Activated CD4-positive, alpha-beta T cell treated with anti-CD3 and anti-CD28 coated beads, Interleukin-2, amount 10 ng/mL, durations not matched to agents 7 days and 5 days (primary cell): Measurements from ENCODE around the gene YY1. TPM values are rescaled to one million over a fixed set of nuclear protein-coding genes. Genes with fewer than 3 reads are reported as not detected.
A peak's percentile ranks its signal among the peaks of the same experiment; 100 is the strongest.

Experiments used
- CTCF ChIA-PET: fragments of 350-600 bp; sonication (Branson Sonifier 250); formaldehyde crosslinking; loops from one replicate; lab custom pipeline; 2021; ENCODE audit warnings: antibody characterized with exemption; lab: Charles Lee
- POLR2A ChIA-PET: fragments of 350-600 bp; sonication (Branson Sonifier 250); formaldehyde crosslinking; loops from one replicate; lab custom pipeline; 2021; ENCODE audit warnings: antibody characterized with exemption; lab: Charles Lee
- DNase-seq: peaks from one replicate; pipeline ENCODE4 v3.0.0-alpha.2; 2020
- H3K27ac Mint-ChIP-seq: one replicate; pipeline ENCODE4 v1.8.0; 2021; ENCODE audit warnings: mild to moderate bottlenecking, moderate library complexity, mixed read lengths
- H3K27me3 Mint-ChIP-seq: one replicate; pipeline ENCODE4 v1.8.0; 2021; ENCODE audit warnings: mixed read lengths
- H3K36me3 Mint-ChIP-seq: one replicate; pipeline ENCODE4 v1.8.0; 2021; ENCODE audit warnings: low read depth, mixed read lengths
- H3K4me1 Mint-ChIP-seq: one replicate; pipeline ENCODE4 v1.8.0; 2021; ENCODE audit warnings: mixed read lengths
- H3K4me3 Mint-ChIP-seq: one replicate; pipeline ENCODE4 v1.8.0; 2021; ENCODE audit warnings: mild to moderate bottlenecking, moderate library complexity, mixed read lengths
- H3K9me3 Mint-ChIP-seq: one replicate; pipeline ENCODE4 v1.8.0; 2021; ENCODE audit warnings: mixed read lengths
- total RNA-seq, 2 experiments: library from RNA; stranded (reverse); gene quantifications; one replicate each; pipeline ENCODE4 v1.2.3, GENCODE V29; 2021

The YY1 gene
- total RNA-seq, 2 experiments from 2014 or later = 95.0 to 107 TPM

DNA sequence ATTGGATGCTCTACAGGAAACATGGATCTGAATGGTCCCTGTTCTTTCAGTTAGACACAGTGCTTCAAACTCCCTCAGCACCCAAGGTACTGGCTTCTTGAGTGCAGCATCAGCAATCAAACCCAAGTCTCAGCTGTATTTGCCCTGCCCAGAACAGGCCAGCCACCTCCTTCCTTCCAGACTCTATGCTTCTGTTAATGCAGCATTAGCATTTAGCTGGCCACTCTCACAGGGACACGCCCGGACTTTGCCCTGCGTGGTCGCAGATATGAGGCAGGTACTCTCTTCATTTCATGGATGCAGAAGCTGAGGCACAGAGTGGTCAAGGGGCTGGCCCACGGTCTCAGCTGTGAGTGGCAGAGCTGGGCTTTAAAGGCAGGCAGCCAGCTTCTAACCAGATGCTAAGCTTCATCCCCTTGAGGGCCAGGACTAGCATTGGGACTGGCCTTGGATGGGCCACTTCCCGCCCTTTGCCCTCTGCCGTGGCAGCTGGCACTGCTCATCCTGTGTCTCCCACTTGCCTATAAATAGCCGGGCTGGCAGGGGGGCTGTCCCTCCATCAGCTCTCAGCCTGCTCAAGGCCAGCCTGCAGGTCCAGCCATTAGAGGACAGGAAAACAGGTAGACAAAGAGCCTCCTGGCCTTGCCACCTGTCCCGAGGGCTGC lies 82.7 kb downstream of the YY1 start:
- CTCF ChIA-PET = interaction anchor here (0.6 kb wide), 1 partner anchor 8 kb away, joined by 3 read pairs; no protein-coding TSS in a partner anchor
- Mint-ChIP-seq H3K36me3 (no peaks in the 10 kb centered on the region), H3K9me3 (no peaks in the 10 kb centered on the region), H3K4me1 (peaks cover 4% of the 10 kb centered on the region), H3K4me3 (no peak overlapping the region), H3K27me3 (no peaks in the 10 kb centered on the region), H3K27ac (no peak overlapping the region)
- DNase-seq = no peak
- POLR2A ChIA-PET = no interaction called here

DNA sequence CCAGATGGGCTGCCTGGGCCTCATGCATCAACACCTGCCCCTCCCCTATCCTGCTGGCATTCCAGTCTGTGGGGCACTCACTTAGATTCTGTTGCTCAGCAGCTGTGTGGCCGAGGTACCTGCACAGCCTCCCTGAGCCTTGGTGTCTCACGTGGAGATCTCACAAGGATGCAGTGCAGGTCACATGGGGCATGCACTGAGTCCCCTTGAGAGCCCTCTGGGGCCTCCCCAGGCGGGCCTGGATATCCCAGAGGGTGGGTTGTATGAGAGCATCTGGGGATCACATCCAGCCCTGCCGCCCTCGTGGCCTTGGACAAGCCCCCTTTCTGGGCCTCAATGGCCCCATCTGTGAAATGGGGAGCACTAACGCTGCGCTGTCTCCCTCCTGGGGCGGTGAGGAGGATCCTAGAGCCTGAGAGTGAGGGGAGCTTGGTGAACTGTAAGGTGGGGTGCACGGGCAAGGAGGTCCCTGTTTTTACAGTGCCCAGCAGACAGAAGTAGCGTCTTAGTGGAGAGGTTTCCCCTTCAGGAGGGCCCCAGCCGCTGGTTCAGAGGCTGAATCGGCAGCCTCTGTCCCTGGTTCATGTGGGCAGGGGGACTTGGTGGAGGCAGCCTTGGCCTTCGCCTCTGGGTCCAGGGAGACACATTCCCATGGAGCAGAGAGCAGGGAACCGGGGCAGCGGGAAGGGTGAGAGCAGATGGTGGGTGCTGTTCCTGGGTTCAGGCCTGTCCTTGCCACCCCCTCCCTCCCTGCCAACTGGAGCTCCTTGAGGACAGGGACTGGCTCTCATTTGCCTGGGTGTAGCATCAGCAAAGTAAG lies 83.4 kb downstream of the YY1 start:
- no peak for DNase-seq
- no peak overlapping the region for H3K27ac Mint-ChIP-seq
- no peak overlapping the region for H3K4me3 Mint-ChIP-seq
- ChIA-PET POLR2A (no interaction called here), CTCF (interaction anchor here (0.7 to 1.2 kb wide), 2 partner anchors 38 to 39 kb away, joined by 3 read pairs; no protein-coding TSS in a partner anchor)
- H3K27me3 Mint-ChIP-seq = no peaks in the 10 kb centered on the region
- H3K4me1 Mint-ChIP-seq = peaks cover 4% of the 10 kb centered on the region
- no peaks in the 10 kb centered on the region for H3K36me3 Mint-ChIP-seq
- no peaks in the 10 kb centered on the region for H3K9me3 Mint-ChIP-seq

DNA sequence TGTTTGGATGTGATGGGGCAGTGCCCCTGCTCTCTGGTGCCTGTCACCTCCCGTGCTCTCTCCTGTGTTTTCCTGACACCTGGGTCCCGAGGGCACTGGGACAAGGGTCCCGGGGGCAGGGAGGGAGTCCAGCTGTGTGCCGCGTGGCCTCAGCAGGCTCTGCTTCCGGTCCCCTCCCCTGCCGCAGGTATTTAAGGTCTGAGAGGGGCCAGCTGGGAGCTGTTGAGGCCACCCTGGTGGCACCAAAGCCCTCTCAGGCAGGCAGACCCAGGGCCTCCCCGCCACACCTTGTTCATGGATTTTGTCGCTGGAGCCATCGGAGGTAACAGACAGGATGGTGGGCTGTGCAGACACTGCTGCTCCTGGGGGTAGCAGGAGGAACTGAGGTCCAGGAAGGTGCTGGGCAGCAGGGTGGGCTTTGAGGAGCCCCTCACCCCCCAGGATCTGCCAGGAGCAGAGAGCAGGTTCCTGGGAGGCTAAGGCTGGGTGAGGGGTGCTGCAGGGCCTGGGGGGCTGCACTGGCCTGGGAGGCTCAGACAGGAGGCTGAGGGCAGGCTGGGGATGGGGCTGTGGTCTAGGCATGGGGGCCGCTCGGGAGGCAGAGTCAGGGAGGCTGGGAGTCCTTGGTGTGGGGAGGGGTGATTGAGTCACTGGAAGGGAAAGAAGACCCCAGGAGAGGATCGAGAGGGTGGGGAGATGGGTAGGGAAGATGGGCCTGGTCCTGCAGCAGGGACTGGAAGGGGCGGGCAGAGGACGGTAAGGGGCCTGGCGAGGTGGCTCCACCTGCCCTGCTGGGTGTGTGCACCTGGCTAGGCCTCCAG lies 84.4 kb downstream of the YY1 start, which contains the start of gene SLC25A47:
Gene SLC25A47, plus strand, starts transcription at position 219 of the 821 bp plus-strand sequence. Its CDS starts 76 bp downstream, at position 295.
- Mint-ChIP-seq H3K27me3 (no peaks in the 10 kb centered on the region), H3K4me3 (no peak within 1 kb of the TSS), H3K27ac (peak within 1 kb of the TSS; percentile 25), H3K4me1 (no peaks in the 10 kb centered on the region), H3K36me3 (no peaks in the 10 kb centered on the region), H3K9me3 (no peaks in the 10 kb centered on the region)
- no peak for DNase-seq
- ChIA-PET CTCF (interaction anchor here (0.6 to 1.2 kb wide), 4 partner anchors 9 to 54 kb away, joined by 3 to 4 read pairs (median 3); no protein-coding TSS in a partner anchor), POLR2A (no interaction called here)

DNA sequence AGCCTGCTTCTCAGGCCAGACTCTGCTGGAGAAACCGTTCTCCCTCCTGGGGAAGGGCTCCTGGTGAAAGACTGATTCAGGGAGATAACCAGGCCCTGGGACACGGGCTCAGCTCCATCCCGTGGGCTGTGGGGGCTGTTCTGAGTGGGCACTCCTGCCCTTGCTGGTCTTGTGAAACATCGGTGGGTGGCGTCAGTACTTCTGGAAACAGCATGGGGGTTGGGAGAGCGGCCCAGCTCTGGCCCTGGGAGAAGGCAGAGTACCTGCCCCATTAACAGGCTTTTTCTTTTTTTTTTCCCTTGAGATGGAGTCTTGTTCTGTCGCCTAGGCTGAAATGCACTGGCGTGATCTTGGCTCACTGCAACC lies 85.0 kb downstream of the YY1 start:
- peak overlapping the region; percentile 25 for H3K27ac Mint-ChIP-seq
- no peaks in the 10 kb centered on the region for H3K4me1 Mint-ChIP-seq
- CTCF ChIA-PET = interaction anchor here (0.6 to 1.3 kb wide), 3 partner anchors 8 to 54 kb away, joined by 3 to 4 read pairs (median 3); no protein-coding TSS in a partner anchor
- no peaks in the 10 kb centered on the region for H3K27me3 Mint-ChIP-seq
- no peaks in the 10 kb centered on the region for H3K36me3 Mint-ChIP-seq
- H3K9me3 Mint-ChIP-seq = no peaks in the 10 kb centered on the region
- no peak overlapping the region for H3K4me3 Mint-ChIP-seq
- POLR2A ChIA-PET = no interaction called here
- DNase-seq = no peak

DNA sequence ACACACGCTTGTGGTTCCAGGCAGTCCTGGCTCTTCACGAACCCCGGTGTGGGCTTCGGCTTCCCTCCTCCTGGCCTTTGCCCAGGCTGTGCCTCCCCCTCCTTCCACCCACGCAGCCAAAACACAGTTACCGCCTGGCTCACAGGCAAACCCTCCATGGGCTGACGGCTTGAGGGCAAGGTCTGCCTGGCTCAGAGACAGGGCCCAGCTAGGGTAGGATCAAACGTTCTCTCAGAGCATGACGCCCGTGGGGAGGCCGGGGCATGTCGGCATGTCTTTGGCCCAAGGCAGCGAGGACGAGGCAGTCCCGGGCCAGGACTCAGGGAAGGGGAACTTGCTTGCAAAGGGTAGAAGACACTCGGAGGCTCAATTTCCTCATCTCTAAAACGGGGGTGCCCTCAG lies 86.3 kb downstream of the YY1 start:
- CTCF ChIA-PET = interaction anchor here (1.3 kb wide), 1 partner anchor 11 kb away, joined by 3 read pairs; no protein-coding TSS in a partner anchor
- POLR2A ChIA-PET = no interaction called here
- Mint-ChIP-seq H3K4me1 (no peaks in the 10 kb centered on the region), H3K27me3 (no peaks in the 10 kb centered on the region), H3K9me3 (no peaks in the 10 kb centered on the region), H3K36me3 (no peaks in the 10 kb centered on the region), H3K27ac (no peak overlapping the region), H3K4me3 (no peak overlapping the region)
- no peak for DNase-seq

DNA sequence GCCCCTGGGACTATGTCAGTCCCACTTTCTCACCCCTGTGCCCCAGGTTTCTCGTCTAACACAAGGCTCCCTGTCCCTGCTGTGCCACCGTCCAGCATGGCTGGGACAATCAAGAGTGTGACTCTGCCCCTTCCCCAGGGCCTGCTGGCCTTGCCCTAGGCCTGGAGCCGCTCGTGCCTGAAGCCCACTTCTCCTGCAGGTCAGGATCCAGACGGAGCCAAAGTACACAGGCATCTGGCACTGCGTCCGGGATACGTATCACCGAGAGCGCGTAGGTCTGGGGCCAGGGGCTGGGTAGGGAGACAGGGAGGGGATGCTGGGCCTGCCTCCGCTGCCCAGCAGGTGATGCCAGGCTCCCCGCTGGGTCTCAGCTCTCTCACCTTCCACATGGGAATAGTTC lies 87.0 kb downstream of the YY1 start:
- Mint-ChIP-seq H3K9me3 (no peaks in the 10 kb centered on the region), H3K4me1 (no peaks in the 10 kb centered on the region), H3K36me3 (no peaks in the 10 kb centered on the region), H3K4me3 (no peak overlapping the region), H3K27ac (no peak overlapping the region), H3K27me3 (no peaks in the 10 kb centered on the region)
- POLR2A ChIA-PET = no interaction called here
- no peak for DNase-seq
- CTCF ChIA-PET = no interaction called here

DNA sequence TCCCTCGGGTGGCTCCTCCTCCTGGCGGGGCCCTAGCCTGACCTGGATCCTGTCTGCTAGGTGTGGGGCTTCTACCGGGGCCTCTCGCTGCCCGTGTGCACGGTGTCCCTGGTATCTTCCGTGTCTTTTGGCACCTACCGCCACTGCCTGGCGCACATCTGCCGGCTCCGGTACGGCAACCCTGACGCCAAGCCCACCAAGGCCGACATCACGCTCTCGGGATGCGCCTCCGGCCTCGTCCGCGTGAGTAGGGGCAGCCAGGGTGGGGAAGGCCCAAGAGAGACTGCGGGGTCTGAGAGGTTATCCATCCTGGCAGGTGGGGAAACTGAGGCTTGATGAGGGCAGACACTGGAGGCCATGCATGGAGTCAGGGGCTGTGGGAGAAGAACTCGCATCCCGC lies 88.2 kb downstream of the YY1 start:
- Mint-ChIP-seq H3K27me3 (no peaks in the 10 kb centered on the region), H3K36me3 (no peaks in the 10 kb centered on the region), H3K4me1 (no peaks in the 10 kb centered on the region), H3K9me3 (no peaks in the 10 kb centered on the region), H3K4me3 (no peak overlapping the region), H3K27ac (no peak overlapping the region)
- POLR2A ChIA-PET = no interaction called here
- DNase-seq = no peak
- CTCF ChIA-PET = no interaction called here

DNA sequence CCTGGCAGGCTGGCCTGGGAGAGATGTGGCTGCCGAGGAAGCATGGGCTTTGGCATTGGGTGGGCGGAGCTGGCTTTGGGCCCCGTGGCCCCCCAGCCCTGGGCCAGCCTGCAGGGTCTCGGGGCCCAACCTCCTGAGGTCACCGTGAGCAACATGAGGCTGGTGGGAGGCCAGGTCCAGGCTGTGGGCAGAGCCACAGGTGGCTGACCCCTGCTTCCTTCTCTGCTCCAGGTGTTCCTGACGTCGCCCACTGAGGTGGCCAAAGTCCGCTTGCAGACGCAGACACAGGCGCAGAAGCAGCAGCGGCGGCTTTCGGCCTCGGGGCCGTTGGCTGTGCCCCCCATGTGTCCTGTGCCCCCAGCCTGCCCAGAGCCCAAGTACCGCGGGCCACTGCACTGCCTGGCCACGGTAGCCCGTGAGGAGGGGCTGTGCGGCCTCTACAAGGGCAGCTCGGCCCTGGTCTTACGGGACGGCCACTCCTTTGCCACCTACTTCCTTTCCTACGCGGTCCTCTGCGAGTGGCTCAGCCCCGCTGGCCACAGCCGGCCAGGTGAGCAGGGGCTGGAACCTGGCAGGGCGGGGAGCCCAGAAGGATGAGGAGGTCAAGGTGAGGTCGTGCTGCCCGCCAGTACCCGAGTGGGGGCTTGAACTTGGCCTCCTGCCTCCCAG lies 89.7 kb downstream of the YY1 start:
- no peak for DNase-seq
- H3K27ac Mint-ChIP-seq = peak overlapping the region; percentile 54
- no peak overlapping the region for H3K4me3 Mint-ChIP-seq
- no peaks in the 10 kb centered on the region for H3K4me1 Mint-ChIP-seq
- ChIA-PET CTCF (interaction anchor here (0.5 kb wide), 1 partner anchor 142 kb away, joined by 3 read pairs; no protein-coding TSS in a partner anchor), POLR2A (no interaction called here)
- no peaks in the 10 kb centered on the region for H3K27me3 Mint-ChIP-seq
- H3K36me3 Mint-ChIP-seq = no peaks in the 10 kb centered on the region
- no peaks in the 10 kb centered on the region for H3K9me3 Mint-ChIP-seq

DNA sequence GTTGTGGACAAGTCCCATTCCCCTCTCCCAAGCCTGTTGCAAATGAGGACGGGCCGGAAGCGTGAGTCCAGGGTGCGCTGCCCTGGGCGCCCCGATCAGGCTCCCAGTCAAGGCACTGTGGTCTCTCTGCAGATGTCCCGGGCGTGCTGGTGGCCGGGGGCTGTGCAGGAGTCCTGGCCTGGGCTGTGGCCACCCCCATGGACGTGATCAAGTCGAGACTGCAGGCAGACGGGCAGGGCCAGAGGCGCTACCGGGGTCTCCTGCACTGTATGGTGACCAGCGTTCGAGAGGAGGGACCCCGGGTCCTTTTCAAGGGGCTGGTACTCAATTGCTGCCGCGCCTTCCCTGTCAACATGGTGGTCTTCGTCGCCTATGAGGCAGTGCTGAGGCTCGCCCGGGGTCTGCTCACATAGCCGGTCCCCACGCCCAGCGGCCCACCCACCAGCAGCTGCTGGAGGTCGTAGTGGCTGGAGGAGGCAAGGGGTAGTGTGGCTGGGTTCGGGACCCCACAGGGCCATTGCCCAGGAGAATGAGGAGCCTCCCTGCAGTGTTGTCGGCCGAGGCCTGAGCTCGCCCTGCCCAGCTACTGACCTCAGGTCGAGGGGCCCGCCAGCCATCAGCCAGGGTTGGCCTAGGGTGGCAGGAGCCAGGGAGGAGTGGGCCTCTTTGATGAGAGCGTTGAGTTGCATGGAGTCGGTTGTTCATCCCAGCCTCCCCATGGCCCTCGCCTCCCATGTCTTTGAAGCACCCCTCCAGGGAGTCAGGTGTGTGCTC lies 90.5 kb downstream of the YY1 start:
- H3K9me3 Mint-ChIP-seq = no peaks in the 10 kb centered on the region
- DNase-seq = no peak
- no peak overlapping the region for H3K4me3 Mint-ChIP-seq
- ChIA-PET POLR2A (no interaction called here), CTCF (interaction anchor here (0.9 kb wide), 1 partner anchor 8 kb away, joined by 3 read pairs; no protein-coding TSS in a partner anchor)
- H3K4me1 Mint-ChIP-seq = no peaks in the 10 kb centered on the region
- no peaks in the 10 kb centered on the region for H3K27me3 Mint-ChIP-seq
- H3K27ac Mint-ChIP-seq = no peak overlapping the region
- peaks cover under 1% of the 10 kb centered on the region for H3K36me3 Mint-ChIP-seq

DNA sequence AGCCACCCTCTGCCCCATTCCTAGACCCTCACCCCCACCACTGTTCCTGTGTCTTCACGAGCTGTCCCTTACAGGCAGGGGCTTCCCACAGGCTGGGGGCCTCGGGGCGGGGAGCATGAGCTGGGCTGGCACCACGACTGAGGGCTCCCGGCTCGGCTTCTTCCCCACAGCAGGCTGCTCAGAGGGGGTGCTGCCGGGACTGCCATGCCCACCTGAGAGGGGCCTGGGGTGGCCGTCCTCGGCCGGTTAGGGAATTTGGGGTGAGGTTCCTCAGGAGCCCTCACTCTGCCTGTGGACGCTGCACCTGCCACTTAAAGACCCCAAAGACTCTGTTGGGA lies 91.0 kb downstream of the YY1 start:
- Mint-ChIP-seq H3K4me3 (no peak overlapping the region), H3K27ac (no peak overlapping the region), H3K9me3 (no peaks in the 10 kb centered on the region), H3K36me3 (peaks cover 6% of the 10 kb centered on the region), H3K4me1 (no peaks in the 10 kb centered on the region), H3K27me3 (no peaks in the 10 kb centered on the region)
- POLR2A ChIA-PET = no interaction called here
- CTCF ChIA-PET = interaction anchor here (0.9 kb wide), 1 partner anchor 8 kb away, joined by 3 read pairs; no protein-coding TSS in a partner anchor
- no peak for DNase-seq

DNA sequence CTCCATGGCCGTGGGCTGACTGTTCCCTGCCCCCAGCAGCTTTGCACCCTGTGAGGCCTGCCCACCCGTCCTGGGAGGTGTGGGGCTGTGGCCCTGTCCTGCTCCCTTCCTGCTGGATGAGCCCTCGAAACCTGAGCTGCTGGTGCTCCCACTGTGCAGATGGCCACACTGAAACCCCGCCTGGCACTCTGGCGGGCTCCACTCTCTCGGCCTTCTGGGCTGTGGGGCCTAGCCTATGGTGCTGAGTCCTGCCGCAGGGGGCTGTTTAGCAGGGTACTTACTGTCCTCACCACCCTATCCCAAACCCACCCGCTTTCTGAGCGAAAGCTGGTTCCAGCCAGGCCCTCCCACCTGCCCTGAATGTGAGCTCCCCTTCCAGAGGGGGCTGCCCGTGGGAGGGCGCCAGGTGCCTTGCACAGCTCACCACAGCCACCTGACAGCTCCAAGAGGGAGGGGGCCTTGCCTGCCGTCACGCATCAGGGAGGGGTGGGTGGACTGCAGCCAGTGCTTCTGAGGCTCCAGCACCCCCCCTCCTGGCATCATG lies 91.5 kb downstream of the YY1 start:
- Mint-ChIP-seq H3K9me3 (no peaks in the 10 kb centered on the region), H3K4me3 (no peak overlapping the region), H3K27ac (no peak overlapping the region), H3K4me1 (no peaks in the 10 kb centered on the region), H3K27me3 (no peaks in the 10 kb centered on the region), H3K36me3 (peaks cover 9% of the 10 kb centered on the region)
- DNase-seq = no peak
- ChIA-PET CTCF (interaction anchor here (0.9 kb wide), 1 partner anchor 9 kb away, joined by 3 read pairs; no protein-coding TSS in a partner anchor), POLR2A (no interaction called here)
